Smooth muscle cell (in vitro differentiated cells): ENCODE measurements around the gene RASEF. TPM values are rescaled to one million over a fixed set of nuclear protein-coding genes. Genes with fewer than 3 reads are reported as not detected.

ENCODE experiments used
- DNase-seq: peaks from one replicate; lab custom pipeline; 2025; ENCODE audit not compliant: unreplicated experiment; lab: John Stamatoyannopoulos, UW
- H2AFZ ChIP-seq: fragments of 200-600 bp; sonication (generic); 2 replicates; pipeline ENCODE4 v1.6.0; 2016; ENCODE audit warnings: antibody characterized with exemption, low read depth, mild to moderate bottlenecking
- H3F3A ChIP-seq: fragments of 200-600 bp; sonication (generic); 2 replicates; pipeline ENCODE4 v1.6.0; 2017; ENCODE audit warnings: antibody characterized with exemption, low read depth
- H3K27ac ChIP-seq: fragments of 200-600 bp; sonication (generic); 2 replicates; pipeline ENCODE4 v1.5.1; 2016; ENCODE audit warnings: low read depth, mild to moderate bottlenecking
- H3K27me3 ChIP-seq: fragments of 200-600 bp; sonication (generic); 2 replicates; pipeline ENCODE4 v1.6.1; 2016; ENCODE audit warnings: low read depth, mild to moderate bottlenecking
- H3K36me3 ChIP-seq: fragments of 200-600 bp; sonication (generic); 2 replicates; pipeline ENCODE4 v1.5.1; 2016; ENCODE audit warnings: low read depth
- H3K4me1 ChIP-seq: fragments of 200-600 bp; sonication (generic); 2 replicates; pipeline ENCODE4 v1.5.1; 2016; ENCODE audit warnings: low read depth
- H3K4me2 ChIP-seq: fragments of 200-600 bp; sonication (generic); 2 replicates; pipeline ENCODE4 v1.6.0; 2016; ENCODE audit warnings: mild to moderate bottlenecking
- H3K4me3 ChIP-seq: fragments of 200-600 bp; sonication (generic); 2 replicates; pipeline ENCODE4 v1.5.1; 2016; ENCODE audit warnings: mild to moderate bottlenecking
- H3K79me2 ChIP-seq: fragments of 200-600 bp; sonication (generic); 2 replicates; pipeline ENCODE4 v1.6.0; 2016; ENCODE audit warnings: low read depth, mild to moderate bottlenecking
- H3K9ac ChIP-seq: fragments of 200-600 bp; sonication (generic); 2 replicates; pipeline ENCODE4 v1.6.0; 2016; ENCODE audit warnings: low read depth
- H3K9me3 ChIP-seq: fragments of 200-600 bp; sonication (generic); replicated peaks from 2 replicates; pipeline ENCODE4 v1.5.1; 2016; ENCODE audit warnings: low read depth
- H4K20me1 ChIP-seq: fragments of 200-600 bp; sonication (generic); 2 replicates; pipeline ENCODE4 v1.6.0; 2016; ENCODE audit warnings: low read depth
- WGBS: methylation state at CpG from one replicate; pipeline ENCODE4 v1.1.7; 2016; ENCODE audit warnings: low lambda C conversion rate; 5-methylcytosine and 5-hydroxymethylcytosine counted together
- polyA plus RNA-seq: library from polyadenylated mRNA; unstranded; fragments of >200 nt; fragmentation: Nextera tagmentation; extraction: Ambion mirVana; gene quantifications from 2 replicates; pipeline ENCODE4 v1.2.1, GENCODE V29; 2016
- total RNA-seq: library from RNA; depleted of rRNA; stranded (reverse); fragments of >200 nt; gene quantifications from 2 replicates; pipeline ENCODE4 v1.2.3, GENCODE V29; 2014
- TF ChIP-seq, protein P1 (sequence below): fragments of 200-600 bp; sonication (generic); IDR thresholded peaks from 2 replicates; pipeline ENCODE4 v1.5.1; 2017; ENCODE audit warnings: borderline replicate concordance, mild to moderate bottlenecking, antibody characterized with exemption; ENCODE audit not compliant: insufficient read depth, poor library complexity, severe bottlenecking

Gene RASEF
- total and polyA plus RNA-seq, 2 experiments from 2014 or later = 0.11 to 1.7 TPM

DNA sequence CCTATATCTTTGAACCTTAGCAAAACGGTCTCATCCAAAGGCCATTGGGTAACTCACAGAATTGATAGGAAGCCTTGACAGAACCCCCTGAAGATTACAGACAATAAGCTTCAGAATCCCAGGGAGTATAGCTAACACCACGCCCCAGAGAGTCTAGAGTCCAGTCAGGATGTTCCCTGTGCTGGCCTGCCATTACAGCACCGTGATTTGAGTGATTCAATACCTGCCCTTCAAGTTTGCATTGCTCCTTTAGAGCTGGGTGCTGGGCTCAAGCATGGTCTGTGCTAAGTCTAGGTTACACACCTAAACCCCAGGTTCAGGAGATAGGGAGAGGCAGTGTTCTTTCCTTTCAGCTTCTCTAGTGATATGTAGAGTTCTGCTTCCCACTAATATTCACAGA lies 90.5 kb downstream of the RASEF start:
- H3K36me3 ChIP-seq = no peaks in the 10 kb centered on the region
- no peak overlapping the region for H3K4me2 ChIP-seq
- H3K9me3 ChIP-seq = no peaks in the 10 kb centered on the region
- DNase-seq = no peak
- no peaks in the 10 kb centered on the region for H3F3A ChIP-seq
- no peaks in the 10 kb centered on the region for H3K79me2 ChIP-seq
- TF ChIP-seq, protein P1, sequence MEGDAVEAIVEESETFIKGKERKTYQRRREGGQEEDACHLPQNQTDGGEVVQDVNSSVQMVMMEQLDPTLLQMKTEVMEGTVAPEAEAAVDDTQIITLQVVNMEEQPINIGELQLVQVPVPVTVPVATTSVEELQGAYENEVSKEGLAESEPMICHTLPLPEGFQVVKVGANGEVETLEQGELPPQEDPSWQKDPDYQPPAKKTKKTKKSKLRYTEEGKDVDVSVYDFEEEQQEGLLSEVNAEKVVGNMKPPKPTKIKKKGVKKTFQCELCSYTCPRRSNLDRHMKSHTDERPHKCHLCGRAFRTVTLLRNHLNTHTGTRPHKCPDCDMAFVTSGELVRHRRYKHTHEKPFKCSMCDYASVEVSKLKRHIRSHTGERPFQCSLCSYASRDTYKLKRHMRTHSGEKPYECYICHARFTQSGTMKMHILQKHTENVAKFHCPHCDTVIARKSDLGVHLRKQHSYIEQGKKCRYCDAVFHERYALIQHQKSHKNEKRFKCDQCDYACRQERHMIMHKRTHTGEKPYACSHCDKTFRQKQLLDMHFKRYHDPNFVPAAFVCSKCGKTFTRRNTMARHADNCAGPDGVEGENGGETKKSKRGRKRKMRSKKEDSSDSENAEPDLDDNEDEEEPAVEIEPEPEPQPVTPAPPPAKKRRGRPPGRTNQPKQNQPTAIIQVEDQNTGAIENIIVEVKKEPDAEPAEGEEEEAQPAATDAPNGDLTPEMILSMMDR = no peak
- H3K27ac ChIP-seq = no peak overlapping the region
- H3K4me1 ChIP-seq = no peaks in the 10 kb centered on the region
- H3K9ac ChIP-seq = no peak overlapping the region
- H3K27me3 ChIP-seq = no peaks in the 10 kb centered on the region
- H3K4me3 ChIP-seq = no peak overlapping the region
- H2AFZ ChIP-seq = no peak overlapping the region
- H4K20me1 ChIP-seq = no peaks in the 10 kb centered on the region
- 89% methylated on average over 3 of the region's 3 CpGs for WGBS

DNA sequence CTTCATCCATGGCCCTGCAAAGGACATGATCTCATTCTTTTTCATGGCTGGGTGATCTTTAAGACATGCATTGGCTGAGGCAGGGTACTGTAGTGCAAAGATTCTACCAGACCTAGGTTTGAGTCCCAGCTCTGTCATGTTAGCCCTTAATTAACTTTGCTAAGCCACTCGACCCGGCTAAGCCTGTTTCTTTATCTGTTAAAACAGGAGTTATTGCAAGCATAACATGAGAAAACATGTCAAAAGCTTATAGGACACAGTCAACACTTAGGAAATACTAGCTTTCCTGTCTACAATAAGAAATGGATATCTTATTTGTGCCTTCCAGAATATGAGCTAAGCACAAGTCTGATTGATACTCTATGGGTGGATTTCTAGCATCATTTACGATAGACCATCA lies 92.6 kb downstream of the RASEF start:
- 67% methylated on average over 3 of the region's 3 CpGs for WGBS
- no peak overlapping the region for H3K4me2 ChIP-seq
- no peaks in the 10 kb centered on the region for H3K9me3 ChIP-seq
- no peak overlapping the region for H2AFZ ChIP-seq
- no peaks in the 10 kb centered on the region for H3F3A ChIP-seq
- H3K36me3 ChIP-seq = no peaks in the 10 kb centered on the region
- no peak overlapping the region for H3K4me3 ChIP-seq
- DNase-seq = no peak
- no peak overlapping the region for H3K27ac ChIP-seq
- TF ChIP-seq, protein P1 = no peak
- no peak overlapping the region for H3K9ac ChIP-seq
- H3K4me1 ChIP-seq = no peaks in the 10 kb centered on the region
- no peaks in the 10 kb centered on the region for H4K20me1 ChIP-seq
- H3K79me2 ChIP-seq = no peaks in the 10 kb centered on the region
- H3K27me3 ChIP-seq = peaks cover 6% of the 10 kb centered on the region

GRCh38 chr9:82969291-82969690 lies 93.7 kb downstream of the RASEF start:
- H3K27ac ChIP-seq = no peak overlapping the region
- H3K27me3 ChIP-seq = peaks cover 6% of the 10 kb centered on the region
- H3K36me3 ChIP-seq = no peaks in the 10 kb centered on the region
- no peaks in the 10 kb centered on the region for H4K20me1 ChIP-seq
- H3F3A ChIP-seq = no peaks in the 10 kb centered on the region
- TF ChIP-seq, protein P1 = no peak
- no peak overlapping the region for H2AFZ ChIP-seq
- no peak overlapping the region for H3K9ac ChIP-seq
- no peak overlapping the region for H3K4me3 ChIP-seq
- 84% methylated on average over 4 of the region's 4 CpGs for WGBS
- H3K4me1 ChIP-seq = no peaks in the 10 kb centered on the region
- H3K9me3 ChIP-seq = no peaks in the 10 kb centered on the region
- no peak for DNase-seq
- H3K79me2 ChIP-seq = no peaks in the 10 kb centered on the region
- no peak overlapping the region for H3K4me2 ChIP-seq

DNA sequence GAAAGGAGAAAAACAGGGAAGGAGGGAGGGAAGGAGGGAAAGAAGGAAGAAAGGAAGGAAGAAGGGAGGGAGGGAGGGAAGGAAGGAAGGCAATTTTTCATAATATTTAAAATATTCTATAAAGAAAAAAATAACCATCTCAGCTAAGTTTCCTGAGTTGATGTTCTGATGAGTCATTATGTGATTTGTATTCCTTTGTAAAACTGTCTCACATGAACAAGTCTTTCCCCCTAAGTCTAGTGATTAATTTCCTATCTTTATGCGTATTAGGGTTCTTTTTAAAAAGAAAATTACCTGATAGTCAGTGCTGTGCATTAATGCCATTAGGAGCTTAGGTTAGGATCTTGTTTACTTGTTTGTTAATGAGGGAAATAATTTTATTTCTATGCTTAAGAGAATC lies 94.1 kb downstream of the RASEF start:
- Histone ChIP-seq H4K20me1 (no peaks in the 10 kb centered on the region), H3F3A (no peaks in the 10 kb centered on the region), H3K4me2 (no peak overlapping the region), H3K9me3 (no peaks in the 10 kb centered on the region), H3K4me1 (no peaks in the 10 kb centered on the region), H3K79me2 (no peaks in the 10 kb centered on the region), H3K27me3 (peaks cover 6% of the 10 kb centered on the region), H3K27ac (no peak overlapping the region), H3K9ac (no peak overlapping the region), H3K36me3 (no peaks in the 10 kb centered on the region), H2AFZ (no peak overlapping the region), H3K4me3 (no peak overlapping the region)
- 86% methylated on average over 1 of the region's 1 CpG for WGBS
- TF ChIP-seq, protein P1 = no peak
- no peak for DNase-seq
